GM18867 (cell line): ENCODE data around the gene PDGFB.

Experiments
- ATAC-seq: cut with Tn5 transposase; IDR thresholded peaks from one replicate; pipeline ENCODE4 v1.9.1; 2021; ENCODE audit warnings: mild to moderate bottlenecking, moderate library complexity; ENCODE audit not compliant: unreplicated experiment

The PDGFB gene

DNA sequence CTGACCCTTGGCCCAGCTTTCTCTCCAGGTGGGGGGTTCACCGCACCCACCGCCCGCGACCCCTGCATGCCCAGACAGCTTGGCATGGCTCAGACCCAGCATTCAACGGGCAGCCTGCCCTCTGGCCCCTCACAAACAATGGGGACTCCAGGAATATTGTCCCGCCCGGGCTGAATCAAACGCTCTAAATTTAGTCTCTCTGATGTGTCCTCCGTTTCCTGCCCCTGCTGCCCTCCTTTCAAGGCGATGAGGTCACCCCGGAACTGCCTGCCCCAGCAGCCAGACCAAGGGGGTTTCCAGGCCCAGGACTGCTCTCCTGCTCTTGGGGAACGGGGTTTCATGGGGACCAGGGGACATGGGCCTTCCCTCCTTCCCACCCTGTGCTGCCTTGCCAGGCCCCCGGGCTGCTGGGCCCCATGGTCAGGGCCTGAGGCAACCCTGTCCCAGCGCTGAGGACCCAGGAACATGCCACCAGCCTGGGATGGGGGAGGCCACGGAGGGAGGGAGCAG, 10.1 kb upstream of the PDGFB start:
- ATAC-seq = no peak

GRCh38 chr22:39254122-39254521, 9.3 kb upstream of the PDGFB start:
- ATAC-seq = no peak

- no peak for ATAC-seq
Measured at GRCh38 chr22:39253435-39254070, 8.8 kb upstream of the PDGFB start.

- no peak for ATAC-seq
Measured at GRCh38 chr22:39252461-39253434, 8.0 kb upstream of the PDGFB start.

- no peak for ATAC-seq
Measured at GRCh38 chr22:39251762-39252460, 7.1 kb upstream of the PDGFB start.

GRCh38 chr22:39250838-39251237, 6.1 kb upstream of the PDGFB start:
- no peak for ATAC-seq

DNA sequence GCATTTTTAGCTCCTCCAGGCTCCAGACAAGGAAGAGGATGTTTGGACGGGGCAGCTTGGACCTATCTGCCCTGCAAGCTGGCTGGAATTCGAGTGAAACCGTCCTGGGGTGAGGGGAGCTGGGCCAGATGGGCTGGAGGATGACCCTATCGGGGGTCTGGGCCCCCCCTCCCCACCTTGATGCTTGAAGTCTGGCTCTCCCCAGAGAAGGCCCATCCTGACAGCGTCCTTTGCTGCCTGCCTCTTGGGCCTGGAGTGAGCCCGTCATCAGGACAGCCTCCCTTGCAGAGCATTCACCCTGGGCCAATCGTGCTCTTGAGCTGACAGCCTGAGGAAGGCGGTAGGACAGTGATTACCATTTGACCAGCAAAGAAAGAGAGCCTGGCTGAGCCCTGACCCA, 5.3 kb upstream of the PDGFB start:
- ATAC-seq = no peak

DNA sequence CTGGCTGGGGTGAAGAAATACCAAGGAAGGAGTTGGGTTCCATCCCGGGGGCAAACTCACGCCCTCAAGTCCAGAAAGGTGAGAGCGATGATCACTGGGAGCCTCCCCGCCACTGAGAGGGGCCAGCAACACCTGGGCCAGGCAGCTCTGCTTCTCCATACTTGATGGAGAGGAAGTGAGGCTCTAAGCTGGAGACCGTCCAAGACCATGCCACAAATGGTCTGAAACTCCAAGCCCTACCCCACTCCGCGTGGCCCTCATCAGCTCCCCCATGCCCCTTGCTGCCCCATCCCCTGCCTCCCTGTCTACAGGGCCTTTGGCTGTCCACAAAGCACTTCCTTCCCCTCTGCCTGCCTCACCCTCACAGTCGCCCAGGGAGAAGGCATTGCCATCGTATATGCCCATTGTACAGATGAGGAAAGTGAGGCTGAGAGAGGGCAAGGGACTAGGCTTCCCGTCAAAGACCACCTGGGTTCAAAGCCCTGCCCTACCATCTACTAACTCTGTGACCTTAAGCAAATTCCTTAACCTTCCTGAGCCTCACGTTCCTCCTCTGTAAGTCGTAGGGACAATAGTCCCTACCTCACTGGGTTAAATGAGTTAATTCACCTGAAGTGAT, 4.4 kb upstream of the PDGFB start:
- ATAC-seq = no peak

DNA sequence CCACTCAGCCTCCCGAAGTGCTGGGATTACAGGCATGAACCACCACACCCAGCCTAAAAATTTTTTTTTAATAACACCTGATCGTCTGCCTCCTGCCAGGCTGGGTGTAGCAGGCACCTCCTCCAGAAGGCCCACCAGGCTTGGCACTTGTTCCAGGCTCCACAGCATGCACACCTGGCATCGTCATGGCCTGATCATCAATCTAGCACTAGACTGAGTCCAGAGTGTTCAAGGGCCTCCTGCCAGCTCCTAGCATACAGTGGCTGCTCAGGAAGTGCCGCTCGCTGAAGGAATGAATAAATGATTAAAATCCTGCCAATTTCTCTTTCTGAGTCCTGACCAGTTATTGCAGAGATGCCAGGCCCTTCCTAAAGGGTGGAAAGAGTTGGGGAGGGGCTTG, 3.5 kb upstream of the PDGFB start:
- no peak for ATAC-seq

DNA sequence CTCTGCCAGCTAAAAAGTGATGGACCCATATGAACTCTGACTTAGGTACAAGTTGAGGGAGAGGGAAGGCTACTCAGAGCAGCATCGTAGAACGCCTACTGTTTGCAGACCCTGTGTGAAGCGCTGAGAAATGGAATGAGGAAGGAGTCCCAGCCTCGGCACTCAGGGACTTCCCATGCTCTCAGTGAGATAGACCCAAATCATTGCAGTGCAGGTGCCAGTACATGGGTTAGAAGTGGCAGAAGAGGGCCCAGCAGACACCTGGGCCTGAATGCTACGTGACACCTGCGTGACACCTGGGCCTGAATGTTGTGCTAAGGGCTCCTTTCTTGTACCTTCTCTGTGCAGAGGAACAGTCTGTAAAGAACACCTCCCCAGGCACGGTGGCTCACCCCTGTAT, 2.6 kb upstream of the PDGFB start:
- ATAC-seq = no peak

GRCh38 chr22:39246690-39247332, 2.0 kb upstream of the PDGFB start:
- ATAC-seq = no peak

DNA sequence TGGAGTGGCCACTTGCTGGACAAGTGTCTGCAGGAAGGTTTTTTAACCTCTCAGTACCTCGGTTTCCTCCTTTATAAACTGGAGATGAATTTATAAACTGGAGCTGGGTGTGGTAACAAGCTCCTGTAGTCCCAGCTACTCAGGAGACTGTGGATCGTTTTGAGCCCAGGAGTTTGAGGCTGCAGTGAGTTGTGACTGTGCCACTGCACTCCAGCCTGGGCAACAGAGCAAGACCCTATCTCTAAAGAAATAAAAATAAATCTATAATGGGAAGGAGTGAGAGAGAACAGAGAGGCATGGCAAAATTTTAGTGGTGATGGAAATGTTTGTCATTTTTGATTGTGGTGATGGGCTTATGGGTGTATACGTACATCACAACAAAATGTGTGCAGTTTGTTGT, 1.4 kb upstream of the PDGFB start:
- no peak for ATAC-seq

- no peak for ATAC-seq
Measured at GRCh38 chr22:39245130-39246039, 603 bp upstream of the PDGFB start.

GRCh38 chr22:39244136-39244495, 666 bp downstream of the PDGFB start:
- no peak for ATAC-seq

- no peak for ATAC-seq
Measured at GRCh38 chr22:39243439-39244135, 1.2 kb downstream of the PDGFB start.

DNA sequence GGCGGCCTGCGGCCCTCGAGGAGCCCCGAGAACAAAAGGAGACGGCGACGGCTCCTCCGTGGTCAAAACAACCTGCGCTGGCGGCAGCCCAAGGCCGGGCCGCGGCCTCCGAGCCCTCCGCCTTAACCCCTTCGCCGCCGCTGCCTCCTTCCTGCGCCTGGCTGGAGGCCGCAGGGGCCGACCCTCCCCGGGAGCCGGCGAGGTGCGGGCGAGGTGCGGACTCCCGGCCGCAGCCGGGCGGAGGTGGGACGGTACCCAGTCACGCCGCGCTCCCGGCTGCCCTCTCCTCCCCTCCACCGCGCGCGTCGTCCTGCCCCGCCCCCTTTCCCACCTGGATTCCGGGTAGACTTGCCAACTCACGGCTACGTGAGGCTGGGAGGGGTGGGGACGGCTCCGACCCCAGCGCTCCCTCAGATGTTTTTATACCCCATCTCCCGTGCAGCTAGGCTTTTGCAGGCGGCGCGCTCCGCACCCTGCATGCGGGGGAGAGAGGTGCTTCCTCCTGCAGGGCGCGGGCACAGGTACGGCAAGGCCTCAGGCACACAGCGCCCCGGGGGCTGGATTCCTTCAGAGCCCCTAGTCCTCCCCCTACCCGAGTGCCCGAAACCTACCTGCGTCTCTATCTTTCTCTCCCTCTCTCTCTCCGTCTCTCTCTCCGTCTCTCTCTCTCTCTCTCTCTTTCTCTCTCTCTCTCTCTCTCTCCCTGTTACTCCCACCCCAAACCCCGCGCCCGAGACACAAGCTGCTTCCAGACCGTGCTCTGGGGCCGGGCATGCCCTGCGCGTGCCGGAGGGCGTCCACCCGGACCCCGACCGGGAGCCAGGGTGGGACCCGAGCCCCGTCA, 2.0 kb downstream of the PDGFB start:
- no peak for ATAC-seq

GRCh38 chr22:39241794-39242594, 2.8 kb downstream of the PDGFB start:
- no peak for ATAC-seq
